B cell (primary cell): ENCODE results near the gene RLBP1. TPM values are rescaled to one million over a fixed set of nuclear protein-coding genes. Genes with fewer than 3 reads are reported as not detected.

Source experiments
- ATAC-seq: fragments of 200-7000 bp; cut with Tn5 transposase; one replicate; pipeline ENCODE4 v1.10.0; 2021; ENCODE audit warnings: low read depth, mild to moderate bottlenecking, moderate number of reproducible peaks, moderate library complexity
- CTCF ChIA-PET: fragments of 350-600 bp; sonication (Branson Sonifier 250); formaldehyde crosslinking; loops from one replicate; lab custom pipeline; 2021; ENCODE audit warnings: antibody characterized with exemption, inconsistent platforms; lab: Charles Lee
- POLR2A ChIA-PET: fragments of 350-600 bp; sonication (Branson Sonifier 250); formaldehyde crosslinking; loops from one replicate; lab custom pipeline; 2021; ENCODE audit warnings: antibody characterized with exemption; lab: Charles Lee
- DNase-seq: peaks from one replicate; pipeline ENCODE4 v3.0.0; 2013
- H2AFZ ChIP-seq: 2 replicates; pipeline ENCODE4 v1.6.1; 2012; ENCODE audit warnings: mild to moderate bottlenecking, low read depth, low read length; ENCODE audit not compliant: insufficient read depth, poor library complexity, severe bottlenecking
- H3K27ac ChIP-seq, 2 donors: 1 replicate in 1 of 2; 2 replicates in 1 of 2; pipeline ENCODE4 v1.5.1; 2012 to 2013; ENCODE audit warnings: low read length in 2 of 2, mild to moderate bottlenecking in 2 of 2, moderate library complexity in 1 of 2
- H3K27me3 ChIP-seq, 4 experiments: fragments of 200-600 bp in 1 of 4; sonication (generic) in 1 of 4; replicated peaks in 1 of 4; 1 replicate in 2 of 4; 2 replicates in 2 of 4; pipeline versions ENCODE4 v1.6.1 to v1.7.0; 2013 to 2016; ENCODE audit warnings: low read length in 3 of 4, mild to moderate bottlenecking in 2 of 4, mixed read lengths in 1 of 4, moderate library complexity in 1 of 4; ENCODE audit not compliant: insufficient read depth in 4 of 4, control insufficient read depth in 3 of 4; ENCODE audit errors: control extremely low read depth in 1 of 4
- H3K36me3 ChIP-seq, 2 experiments: replicated peaks in 1 of 2; 1 replicate in 1 of 2; 2 replicates in 1 of 2; pipeline versions ENCODE4 v1.6.1 to v1.7.1; 2013; ENCODE audit warnings: low read length in 1 of 2; ENCODE audit not compliant: insufficient read depth in 2 of 2, control insufficient read depth in 1 of 2; ENCODE audit errors: control extremely low read depth in 1 of 2, extremely low read depth in 1 of 2
- H3K4me1 ChIP-seq, 2 donors: fragments of 200-600 bp in 1 of 2; sonication (generic) in 1 of 2; 1 replicate in 1 of 2; 2 replicates in 1 of 2; pipeline versions ENCODE4 v1.5.1 to v1.6.1; 2013 to 2017; ENCODE audit warnings: low read length in 2 of 2; ENCODE audit not compliant: control insufficient read depth in 2 of 2, insufficient read depth in 2 of 2
- H3K4me2 ChIP-seq: replicated peaks from 2 replicates; pipeline ENCODE3; 2012; ENCODE audit warnings: mild to moderate bottlenecking, low read depth, low read length; ENCODE audit not compliant: poor library complexity, severe bottlenecking
- H3K4me3 ChIP-seq, 5 experiments: fragments of 200-600 bp in 1 of 5; sonication (generic) in 1 of 5; 1 replicate in 3 of 5; 2 replicates in 2 of 5; pipeline versions ENCODE4 v1.5.1 to v1.7.0; 2011 to 2016; ENCODE audit warnings: low read length in 4 of 5, mild to moderate bottlenecking in 4 of 5, low read depth in 2 of 5, control low read depth in 1 of 5, moderate library complexity in 1 of 5; ENCODE audit not compliant: insufficient read depth in 1 of 5; ENCODE audit errors: control extremely low read depth in 1 of 5, extremely low read depth in 1 of 5
- H3K79me2 ChIP-seq: fragments of 200-600 bp; sonication (generic); one replicate; pipeline ENCODE4 v1.6.0; 2016; ENCODE audit warnings: low read length; ENCODE audit not compliant: control insufficient read depth, insufficient read depth
- H3K9ac ChIP-seq: fragments of 200-600 bp; sonication (generic); 2 replicates; pipeline ENCODE4 v1.6.1; 2017; ENCODE audit warnings: mild to moderate bottlenecking, low read length, moderate library complexity
- H3K9me3 ChIP-seq, 3 donors: one replicate each; pipeline versions ENCODE4 v1.6.1 to v1.7.1; 2013; ENCODE audit warnings: low read length in 2 of 3; ENCODE audit not compliant: control insufficient read depth in 2 of 3, insufficient read depth in 1 of 3; ENCODE audit errors: control extremely low read depth in 1 of 3
- H4K20me1 ChIP-seq: 2 replicates; pipeline ENCODE4 v1.6.0; 2012; ENCODE audit warnings: mild to moderate bottlenecking, low read length; ENCODE audit not compliant: insufficient read depth, control insufficient read depth, poor library complexity, severe bottlenecking
- H3K27ac Mint-ChIP-seq: one replicate; pipeline ENCODE4 v1.8.0; 2021; ENCODE audit warnings: mixed read lengths
- H3K27me3 Mint-ChIP-seq: one replicate; pipeline ENCODE4 v1.8.0; 2021; ENCODE audit warnings: mixed read lengths
- H3K4me1 Mint-ChIP-seq: one replicate; pipeline ENCODE4 v1.8.0; 2021; ENCODE audit warnings: mixed read lengths
- H3K4me3 Mint-ChIP-seq: one replicate; pipeline ENCODE4 v1.8.0; 2021; ENCODE audit warnings: mixed read lengths
- H3K9me3 Mint-ChIP-seq: one replicate; pipeline ENCODE4 v1.8.0; 2022; ENCODE audit warnings: mixed read lengths; ENCODE audit not compliant: insufficient read depth
- CTCF ChIP-seq: fragments of 200-600 bp; IDR thresholded peaks from one replicate; pipeline ENCODE4 v1.8.0; 2022; ENCODE audit warnings: antibody characterized with exemption, mild to moderate bottlenecking
- EZH2 ChIP-seq: IDR thresholded peaks from 2 replicates; pipeline ENCODE4 v1.6.1; 2012; ENCODE audit warnings: borderline replicate concordance, low read depth, mild to moderate bottlenecking, moderate library complexity, low read length; ENCODE audit not compliant: insufficient read depth, poor library complexity, severe bottlenecking
- WGBS: methylation state at CpG from one replicate; pipeline ENCODE4 v1.1.5; 2013; ENCODE audit warnings: missing lambda C conversion rate; ENCODE audit not compliant: insufficient coverage; 5-methylcytosine and 5-hydroxymethylcytosine counted together
- intact Hi-C: fragments of 100-400 bp; cut with micrococcal nuclease; formaldehyde crosslinking; loops from one replicate; pipeline ENCODE4 v1.10.0; 2022
- polyA plus RNA-seq: library from polyadenylated mRNA; depleted of rRNA; stranded (reverse); fragments of >200 nt; gene quantifications from 2 replicates; pipeline ENCODE4 v1.2.3, GENCODE V29; 2012
- total RNA-seq, 2 donors: library from RNA; stranded (reverse); fragments of 120-200 nt in 1 of 2; gene quantifications; 1 replicate in 1 of 2; 2 replicates in 1 of 2; pipeline versions ENCODE4 v1.2.3 to v1.2.4, GENCODE V29; 2013 to 2022

The RLBP1 gene
- total and polyA plus RNA-seq, 2 donors (not counting 1 experiment from before 2014, with no cell fraction given), result not detected

DNA sequence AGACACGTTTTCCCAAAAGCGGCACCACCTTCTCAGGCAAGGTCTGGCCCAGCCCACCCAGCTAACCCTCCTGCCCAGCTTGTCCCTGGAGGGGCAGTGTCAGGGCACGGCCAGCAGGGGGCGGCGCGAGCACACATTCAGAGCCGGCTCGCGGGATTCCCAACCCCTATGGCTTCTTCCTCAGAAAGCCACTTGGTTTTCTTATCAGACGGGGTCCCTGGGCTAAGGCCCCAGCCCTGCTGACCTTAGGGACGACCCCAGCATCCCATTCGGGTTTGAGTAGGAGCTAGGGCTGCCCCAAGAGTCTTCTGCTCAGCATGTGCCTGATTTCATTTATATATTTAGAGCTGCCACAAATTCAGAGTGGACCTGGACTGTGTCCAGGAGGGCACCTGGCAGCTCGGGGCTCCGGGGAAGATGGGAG is 14.5 kb downstream of the RLBP1 start:
- Mint-ChIP-seq H3K9me3 (no peaks in the 10 kb centered on the region), H3K4me1 (peaks cover 9% of the 10 kb centered on the region), H3K27ac (no peak overlapping the region), H3K27me3 (peaks cover 4% of the 10 kb centered on the region), H3K4me3 (no peak overlapping the region)
- Histone ChIP-seq H3K9ac (no peak overlapping the region), H3K4me3 (no peak overlapping the region), H3K4me1 (peaks cover 3% of the 10 kb centered on the region in 2 donors), H3K79me2 (no peaks in the 10 kb centered on the region), H3K4me2 (peak overlapping the region; percentile 48), H3K27me3 (no peaks in the 10 kb centered on the region), H3K27ac (no peak overlapping the region), H2AFZ (no peak overlapping the region), H4K20me1 (no peaks in the 10 kb centered on the region), H3K36me3 (no peaks in the 10 kb centered on the region), H3K9me3 (no peaks in the 10 kb centered on the region)
- intact Hi-C loops, result loop anchor here (5.0 kb wide), 2 partner anchors 225 to 265 kb away; no protein-coding TSS in a partner anchor
- ATAC-seq (peak; percentile 90), DNase-seq (peak; percentile 71)
- CTCF ChIA-PET, result interaction anchor here (0.6 to 2.9 kb wide), 36 partner anchors 10 to 568 kb away, joined by 3 to 38 read pairs (median 4); partner anchors contain the start of genes FANCI and ISG20
- TF ChIP-seq CTCF (peak; percentile 100), EZH2 (no peak)
- WGBS, result 0% methylated on average over 12 of the region's 14 CpGs
- POLR2A ChIA-PET, result no interaction called here

DNA sequence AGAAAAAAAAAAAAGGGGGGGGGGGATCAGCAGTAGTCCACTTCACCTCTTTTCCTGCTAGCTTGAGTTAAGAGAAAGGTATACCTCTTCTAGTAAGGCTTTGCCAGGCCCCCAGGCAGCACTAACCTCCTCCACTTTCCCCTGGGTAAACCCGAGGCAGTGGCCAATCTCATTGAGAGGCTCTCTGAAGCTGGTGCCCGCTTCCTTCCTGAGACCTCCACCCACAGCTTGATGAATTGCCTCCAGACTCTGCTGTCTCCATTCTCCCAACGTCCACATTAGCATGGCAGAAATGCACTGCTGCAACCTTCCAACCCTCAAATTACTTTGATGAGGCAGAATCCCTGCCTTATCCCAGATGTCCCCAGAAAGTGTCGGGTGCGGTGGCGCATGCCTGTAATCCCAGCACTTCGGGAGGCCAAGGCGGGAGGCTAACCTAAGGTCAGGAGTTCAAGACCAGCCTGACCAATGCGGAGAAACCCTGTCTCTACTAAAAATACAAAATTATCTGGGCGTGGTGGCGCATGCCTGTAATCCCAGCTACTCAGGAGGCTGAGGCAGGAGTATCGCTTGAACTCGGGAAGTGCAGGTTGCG is 15.3 kb downstream of the RLBP1 start:
- Histone ChIP-seq H3K79me2 (no peaks in the 10 kb centered on the region), H3K27ac (no peak overlapping the region), H3K4me2 (no peak overlapping the region), H3K9ac (no peak overlapping the region), H3K4me1 (peaks cover 3% of the 10 kb centered on the region in 2 donors), H3K4me3 (no peak overlapping the region), H3K36me3 (no peaks in the 10 kb centered on the region), H2AFZ (no peak overlapping the region), H3K27me3 (no peaks in the 10 kb centered on the region), H3K9me3 (no peaks in the 10 kb centered on the region), H4K20me1 (no peaks in the 10 kb centered on the region)
- H3K4me3 Mint-ChIP-seq, result no peak overlapping the region
- no peaks in the 10 kb centered on the region for H3K9me3 Mint-ChIP-seq
- intact Hi-C loops, result loop anchor here (5.0 kb wide), 2 partner anchors 226 to 266 kb away; no protein-coding TSS in a partner anchor
- ChIA-PET POLR2A (no interaction called here), CTCF (interaction anchor here (0.7 to 2.9 kb wide), 30 partner anchors 9 to 568 kb away, joined by 3 to 38 read pairs (median 4); partner anchors contain the start of genes FANCI and ISG20)
- H3K27me3 Mint-ChIP-seq, result peaks cover 4% of the 10 kb centered on the region
- H3K4me1 Mint-ChIP-seq, result peaks cover 9% of the 10 kb centered on the region
- ATAC-seq, result no peak
- DNase-seq, result no peak
- TF ChIP-seq EZH2 (no peak), CTCF (no peak)
- WGBS, result 75% methylated on average over 11 of the region's 14 CpGs
- H3K27ac Mint-ChIP-seq, result no peak overlapping the region
